K562 (cell line): Measurements from ENCODE around the gene CAPN2. TPM values are rescaled to one million over a fixed set of nuclear protein-coding genes. Genes with fewer than 3 reads are reported as not detected.

Experiments used
- BCLAF1 ChIP-seq, 2 experiments: fragments of 450-650 bp in 1 of 2; IDR thresholded peaks; 2 replicates each; pipeline ENCODE4 v1.6.1; 2011 to 2017; ENCODE audit warnings: low read depth in 2 of 2, antibody characterized with exemption in 1 of 2, borderline replicate concordance in 1 of 2, low read length in 1 of 2, mild to moderate bottlenecking in 1 of 2, mixed read lengths in 1 of 2; ENCODE audit not compliant: control insufficient read depth in 1 of 2
- HEY1 ChIP-seq: fragments of 250-450 bp; sonication (Bioruptor Pico); IDR thresholded peaks from 2 replicates; pipeline ENCODE4 v1.5.0; 2020; ENCODE audit warnings: mild to moderate bottlenecking, moderate library complexity, borderline replicate concordance
- MAFK ChIP-seq: IDR thresholded peaks from 2 replicates; pipeline ENCODE4 v1.6.1; 2011; ENCODE audit warnings: low read length, improper control_type of control experiment
- MCM5 ChIP-seq: fragments of 450-650 bp; IDR thresholded peaks from 2 replicates; pipeline ENCODE4 v1.6.1; 2016; ENCODE audit warnings: low read depth
- MYBL2 ChIP-seq, 2 experiments: fragments of 450-650 bp in 1 of 2; sonication (generic) in 1 of 2; formaldehyde crosslinking in 1 of 2; IDR thresholded peaks; 2 replicates each; pipeline versions ENCODE4 v1.6.1 to v1.8.1; 2017 to 2022; ENCODE audit warnings: borderline replicate concordance in 1 of 2, inconsistent platforms in 1 of 2, low read depth in 1 of 2, mild to moderate bottlenecking in 1 of 2, missing genetic modification reagents in 1 of 2, moderate library complexity in 1 of 2
- NCOA1 ChIP-seq: fragments of 450-650 bp; IDR thresholded peaks from 2 replicates; pipeline ENCODE4 v1.6.1; 2016; ENCODE audit warnings: low read depth
- NEUROD1 ChIP-seq: fragments of 150-350 bp; IDR thresholded peaks from 2 replicates; pipeline ENCODE4 v1.6.1; 2014; ENCODE audit warnings: borderline replicate concordance, low read length, low read depth; ENCODE audit not compliant: partially characterized antibody
- NFRKB ChIP-seq: fragments of 450-650 bp; IDR thresholded peaks from 2 replicates; pipeline ENCODE4 v1.6.1; 2016; ENCODE audit warnings: low read depth
- PTRF ChIP-seq: fragments of 450-650 bp; IDR thresholded peaks from 2 replicates; pipeline ENCODE4 v1.6.1; 2016; ENCODE audit warnings: mild to moderate bottlenecking, missing genetic modification characterization, missing compliant biosample characterization
- SAFB ChIP-seq: fragments of 200-400 bp; formaldehyde crosslinking; IDR thresholded peaks from 2 replicates; pipeline ENCODE4 v1.6.1; 2017; ENCODE audit warnings: low read depth, low read length, borderline replicate concordance
- SIN3A ChIP-seq, 2 experiments: fragments of 150-350 bp in 1 of 2; IDR thresholded peaks; 2 replicates each; pipeline ENCODE4 v1.6.1; 2011 to 2016; ENCODE audit warnings: borderline replicate concordance in 2 of 2, low read depth in 2 of 2, low read length in 2 of 2, mild to moderate bottlenecking in 2 of 2, moderate library complexity in 2 of 2; ENCODE audit not compliant: control insufficient read depth in 1 of 2
- SMARCC2 ChIP-seq: fragments of 450-650 bp; IDR thresholded peaks from 2 replicates; pipeline ENCODE4 v1.6.1; 2017; ENCODE audit warnings: antibody characterized with exemption, moderate library complexity, mild to moderate bottlenecking, low read depth
- THRAP3 ChIP-seq: fragments of 450-650 bp; IDR thresholded peaks from 2 replicates; pipeline ENCODE4 v1.6.1; 2016; ENCODE audit warnings: mild to moderate bottlenecking, inconsistent platforms, borderline replicate concordance
- ZEB2 ChIP-seq: fragments of 450-650 bp; IDR thresholded peaks from 2 replicates; pipeline ENCODE4 v1.6.1; 2016
- ZKSCAN3 ChIP-seq: fragments of 250-450 bp; sonication (Bioruptor Pico); IDR thresholded peaks from 2 replicates; pipeline ENCODE4 v1.4.0; 2020
- ZNF316 ChIP-seq: fragments of 450-650 bp; IDR thresholded peaks from 2 replicates; pipeline ENCODE4 v1.6.1; 2016
- polyA plus RNA-seq, 8 experiments: library from polyadenylated mRNA; depleted of rRNA in 4 of 8; stranded (reverse) in 5 of 8; unstranded in 3 of 8; fragments of >200 nt; fragmentation: Nextera tagmentation in 2 of 8; fragmentation: Illumina TruSeq in 1 of 8; extraction: Ambion mirVana in 2 of 8; extraction: Trizol in 1 of 8; gene quantifications; 2 replicates each; pipeline versions ENCODE4 v1.2.1 to v1.2.3, GENCODE V29; 2011 to 2014; ENCODE audit warnings: inconsistent platforms in 1 of 8, missing spikeins in 1 of 8
- total RNA-seq, 7 experiments: library from RNA; depleted of rRNA in 6 of 7; stranded (reverse); fragments of >200 nt in 6 of 7; fragmentation: Illumina TruSeq in 2 of 7; extraction: Trizol in 2 of 7; gene quantifications; 2 replicates each; pipeline versions ENCODE4 v1.2.1 to v1.2.3, GENCODE V29; 2011 to 2021; ENCODE audit warnings: low replicate concordance in 1 of 7
- TF ChIP-seq, protein P1 (sequence below), 2 experiments: fragments of 450-650 bp; conservative IDR thresholded peaks; 2 replicates each; pipeline ENCODE4 v1.6.1; 2017; ENCODE audit warnings: mild to moderate bottlenecking in 2 of 2, moderate library complexity in 2 of 2
- TF ChIP-seq, protein P2 (sequence below): fragments of 250-450 bp; sonication (Bioruptor Pico); IDR thresholded peaks from 2 replicates; pipeline ENCODE4 v1.4.0; 2020; ENCODE audit warnings: mild to moderate bottlenecking, moderate library complexity, borderline replicate concordance
- TF ChIP-seq, protein P3 (sequence below): fragments of 450-650 bp; formaldehyde crosslinking; IDR thresholded peaks from 2 replicates; pipeline ENCODE4 v1.4.0; 2020; ENCODE audit warnings: mild to moderate bottlenecking

The CAPN2 gene
- total and polyA plus RNA-seq, 9 of the 15 experiments (the other 6 are each of a cell fraction or from before 2014, with no cell fraction given) = 24.6 to 157 (median 101) TPM

- TF ChIP-seq NFRKB = peak; percentile 45; the same call in 1 of the 2 replicates
- TF ChIP-seq ZKSCAN3 (CRISPR knock-in tag) = no peak
- no peak for TF ChIP-seq SAFB
- TF ChIP-seq, protein P1, sequence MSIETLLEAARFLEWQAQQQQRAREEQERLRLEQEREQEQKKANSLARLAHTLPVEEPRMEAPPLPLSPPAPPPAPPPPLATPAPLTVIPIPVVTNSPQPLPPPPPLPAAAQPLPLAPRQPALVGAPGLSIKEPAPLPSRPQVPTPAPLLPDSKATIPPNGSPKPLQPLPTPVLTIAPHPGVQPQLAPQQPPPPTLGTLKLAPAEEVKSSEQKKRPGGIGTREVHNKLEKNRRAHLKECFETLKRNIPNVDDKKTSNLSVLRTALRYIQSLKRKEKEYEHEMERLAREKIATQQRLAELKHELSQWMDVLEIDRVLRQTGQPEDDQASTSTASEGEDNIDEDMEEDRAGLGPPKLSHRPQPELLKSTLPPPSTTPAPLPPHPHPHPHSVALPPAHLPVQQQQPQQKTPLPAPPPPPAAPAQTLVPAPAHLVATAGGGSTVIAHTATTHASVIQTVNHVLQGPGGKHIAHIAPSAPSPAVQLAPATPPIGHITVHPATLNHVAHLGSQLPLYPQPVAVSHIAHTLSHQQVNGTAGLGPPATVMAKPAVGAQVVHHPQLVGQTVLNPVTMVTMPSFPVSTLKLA (conservative IDR thresholded peaks at IDR 0.05) = peak; percentile 92 to 95
- TF ChIP-seq, protein P2, sequence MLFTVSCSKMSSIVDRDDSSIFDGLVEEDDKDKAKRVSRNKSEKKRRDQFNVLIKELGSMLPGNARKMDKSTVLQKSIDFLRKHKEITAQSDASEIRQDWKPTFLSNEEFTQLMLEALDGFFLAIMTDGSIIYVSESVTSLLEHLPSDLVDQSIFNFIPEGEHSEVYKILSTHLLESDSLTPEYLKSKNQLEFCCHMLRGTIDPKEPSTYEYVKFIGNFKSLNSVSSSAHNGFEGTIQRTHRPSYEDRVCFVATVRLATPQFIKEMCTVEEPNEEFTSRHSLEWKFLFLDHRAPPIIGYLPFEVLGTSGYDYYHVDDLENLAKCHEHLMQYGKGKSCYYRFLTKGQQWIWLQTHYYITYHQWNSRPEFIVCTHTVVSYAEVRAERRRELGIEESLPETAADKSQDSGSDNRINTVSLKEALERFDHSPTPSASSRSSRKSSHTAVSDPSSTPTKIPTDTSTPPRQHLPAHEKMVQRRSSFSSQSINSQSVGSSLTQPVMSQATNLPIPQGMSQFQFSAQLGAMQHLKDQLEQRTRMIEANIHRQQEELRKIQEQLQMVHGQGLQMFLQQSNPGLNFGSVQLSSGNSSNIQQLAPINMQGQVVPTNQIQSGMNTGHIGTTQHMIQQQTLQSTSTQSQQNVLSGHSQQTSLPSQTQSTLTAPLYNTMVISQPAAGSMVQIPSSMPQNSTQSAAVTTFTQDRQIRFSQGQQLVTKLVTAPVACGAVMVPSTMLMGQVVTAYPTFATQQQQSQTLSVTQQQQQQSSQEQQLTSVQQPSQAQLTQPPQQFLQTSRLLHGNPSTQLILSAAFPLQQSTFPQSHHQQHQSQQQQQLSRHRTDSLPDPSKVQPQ (CRISPR knock-in tag) = no peak
- TF ChIP-seq MYBL2 (IDR thresholded peaks at IDR 0.05; ENCODE audit: low read depth) = no peak
- no peak for TF ChIP-seq MYBL2 (CRISPR knock-in tag; IDR thresholded peaks at IDR 0.05; ENCODE audit: borderline replicate concordance)
- peak in 1 of 2 experiments; percentile 29; a peak in 1 of 4 replicates for TF ChIP-seq SIN3A (IDR thresholded peaks at IDR 0.05; ENCODE audit: borderline replicate concordance in 2 of 2, control insufficient read depth in 1 of 2, low read depth in 2 of 2, low read length in 2 of 2)
- TF ChIP-seq MCM5 = no peak
- TF ChIP-seq NEUROD1 = peak; percentile 59
- TF ChIP-seq MAFK = 0 out of 2 replicates have a peak, but pooled peaks have one; percentile 12
- TF ChIP-seq, protein P3, sequence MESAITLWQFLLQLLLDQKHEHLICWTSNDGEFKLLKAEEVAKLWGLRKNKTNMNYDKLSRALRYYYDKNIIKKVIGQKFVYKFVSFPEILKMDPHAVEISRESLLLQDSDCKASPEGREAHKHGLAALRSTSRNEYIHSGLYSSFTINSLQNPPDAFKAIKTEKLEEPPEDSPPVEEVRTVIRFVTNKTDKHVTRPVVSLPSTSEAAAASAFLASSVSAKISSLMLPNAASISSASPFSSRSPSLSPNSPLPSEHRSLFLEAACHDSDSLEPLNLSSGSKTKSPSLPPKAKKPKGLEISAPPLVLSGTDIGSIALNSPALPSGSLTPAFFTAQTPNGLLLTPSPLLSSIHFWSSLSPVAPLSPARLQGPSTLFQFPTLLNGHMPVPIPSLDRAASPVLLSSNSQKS = no peak; the same call in 1 of the 2 replicates
- no peak for TF ChIP-seq THRAP3
- no peak for TF ChIP-seq ZEB2
- no peak for TF ChIP-seq NCOA1
- TF ChIP-seq HEY1 (CRISPR knock-in tag) = peak; percentile 8; the same call in 1 of the 2 replicates
- TF ChIP-seq SMARCC2 = peak; percentile 77
- TF ChIP-seq BCLAF1 (IDR thresholded peaks at IDR 0.05; ENCODE audit: borderline replicate concordance in 1 of 2, control insufficient read depth in 1 of 2, low read depth in 2 of 2, low read length in 1 of 2) = no peak
- TF ChIP-seq ZNF316 = peak; percentile 62
- no peak for TF ChIP-seq PTRF (tag)
These were observed 14.2 kb downstream of the CAPN2 start (continued) for GRCh38 chr1:223726380-223727001.
